GM12878 (cell line): ENCODE measurements around the gene INSC.

Experiments used
- CHD1 ChIP-seq: IDR thresholded peaks from 2 replicates; pipeline ENCODE4 v1.6.1; 2012; ENCODE audit warnings: low read depth, low read length, improper control_type of control experiment
- EP300 ChIP-seq, 2 experiments: fragments of 150-350 bp in 1 of 2; IDR thresholded peaks; 2 replicates each; pipeline ENCODE4 v1.6.1; 2011 to 2012; ENCODE audit warnings: low read depth in 2 of 2, low read length in 2 of 2, borderline replicate concordance in 1 of 2, improper control_type of control experiment in 1 of 2, inconsistent platforms in 1 of 2; ENCODE audit not compliant: control insufficient read depth in 1 of 2
- ETV6 ChIP-seq, 2 experiments: fragments of 450-650 bp in 1 of 2; IDR thresholded peaks in 1 of 2; conservative IDR thresholded peaks in 1 of 2; 2 replicates each; pipeline ENCODE4 v1.6.1; 2014; ENCODE audit warnings: antibody characterized with exemption in 1 of 2, borderline replicate concordance in 1 of 2, low read depth in 1 of 2, mild to moderate bottlenecking in 1 of 2, moderate library complexity in 1 of 2
- EZH2 ChIP-seq: IDR thresholded peaks from 2 replicates; pipeline ENCODE4 v1.6.1; 2012; ENCODE audit warnings: low read depth, mild to moderate bottlenecking, control low read depth, inconsistent platforms, low read length, borderline replicate concordance; ENCODE audit not compliant: control insufficient read depth
- FOXM1 ChIP-seq: IDR thresholded peaks from 2 replicates; pipeline ENCODE4 v1.6.1; 2012; ENCODE audit warnings: low read depth, mild to moderate bottlenecking, inconsistent platforms, low read length, moderate library complexity
- MYC ChIP-seq: IDR thresholded peaks from 2 replicates; pipeline ENCODE4 v1.6.1; 2011; ENCODE audit warnings: mild to moderate bottlenecking, low read length, moderate library complexity, inconsistent platforms; ENCODE audit not compliant: insufficient read depth, insufficient replicate concordance, insufficient read length, severe bottlenecking
- POLR2A ChIP-seq: IDR thresholded peaks from 2 replicates; pipeline ENCODE4 v1.6.1; 2011; ENCODE audit warnings: low read depth, mild to moderate bottlenecking, low read length
- POLR2AphosphoS2 ChIP-seq: IDR thresholded peaks from 2 replicates; pipeline ENCODE4 v1.6.1; 2011; ENCODE audit warnings: low read depth, mild to moderate bottlenecking, low read length, improper control_type of control experiment, moderate library complexity
- RCOR1 ChIP-seq: conservative IDR thresholded peaks from 2 replicates; pipeline ENCODE4 v1.6.1; 2012; ENCODE audit warnings: low read depth, low read length, improper control_type of control experiment
- SMAD5 ChIP-seq: IDR thresholded peaks from 2 replicates; pipeline ENCODE4 v1.6.1; 2016; ENCODE audit warnings: antibody characterized with exemption, low read depth
- SRF ChIP-seq, 2 experiments: IDR thresholded peaks; 2 replicates each; pipeline ENCODE4 v1.6.1; 2011; ENCODE audit warnings: low read depth in 2 of 2, low read length in 2 of 2, mild to moderate bottlenecking in 1 of 2, moderate library complexity in 1 of 2
- USF2 ChIP-seq: IDR thresholded peaks from 2 replicates; pipeline ENCODE4 v1.6.1; 2011; ENCODE audit warnings: low read depth, low read length, improper control_type of control experiment, borderline replicate concordance
- YY1 ChIP-seq: IDR thresholded peaks from 2 replicates; pipeline ENCODE4 v1.6.1; 2011; ENCODE audit warnings: low read depth, mild to moderate bottlenecking, low read length
- TF ChIP-seq, protein P1 (sequence below), 3 experiments: IDR thresholded peaks in 2 of 3; conservative IDR thresholded peaks in 1 of 3; 2 replicates each; pipeline ENCODE4 v1.5.1; 2011; ENCODE audit warnings: low read depth in 3 of 3, low read length in 3 of 3, mild to moderate bottlenecking in 3 of 3, control low read depth in 2 of 3, moderate library complexity in 2 of 3, inconsistent platforms in 1 of 3, mixed read lengths in 1 of 3; ENCODE audit not compliant: control insufficient read depth in 2 of 3, insufficient read depth in 1 of 3; ENCODE audit errors: extremely low read depth in 1 of 3

- TF ChIP-seq CHD1: no peak
- no peak for TF ChIP-seq SMAD5
- TF ChIP-seq POLR2A: no peak
- TF ChIP-seq, protein P1, sequence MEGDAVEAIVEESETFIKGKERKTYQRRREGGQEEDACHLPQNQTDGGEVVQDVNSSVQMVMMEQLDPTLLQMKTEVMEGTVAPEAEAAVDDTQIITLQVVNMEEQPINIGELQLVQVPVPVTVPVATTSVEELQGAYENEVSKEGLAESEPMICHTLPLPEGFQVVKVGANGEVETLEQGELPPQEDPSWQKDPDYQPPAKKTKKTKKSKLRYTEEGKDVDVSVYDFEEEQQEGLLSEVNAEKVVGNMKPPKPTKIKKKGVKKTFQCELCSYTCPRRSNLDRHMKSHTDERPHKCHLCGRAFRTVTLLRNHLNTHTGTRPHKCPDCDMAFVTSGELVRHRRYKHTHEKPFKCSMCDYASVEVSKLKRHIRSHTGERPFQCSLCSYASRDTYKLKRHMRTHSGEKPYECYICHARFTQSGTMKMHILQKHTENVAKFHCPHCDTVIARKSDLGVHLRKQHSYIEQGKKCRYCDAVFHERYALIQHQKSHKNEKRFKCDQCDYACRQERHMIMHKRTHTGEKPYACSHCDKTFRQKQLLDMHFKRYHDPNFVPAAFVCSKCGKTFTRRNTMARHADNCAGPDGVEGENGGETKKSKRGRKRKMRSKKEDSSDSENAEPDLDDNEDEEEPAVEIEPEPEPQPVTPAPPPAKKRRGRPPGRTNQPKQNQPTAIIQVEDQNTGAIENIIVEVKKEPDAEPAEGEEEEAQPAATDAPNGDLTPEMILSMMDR (IDR thresholded peaks at IDR 0.05 in 2 of 3, conservative IDR thresholded peaks at IDR 0.05 in 1 of 3; ENCODE audit: control insufficient read depth in 2 of 3, extremely low read depth in 1 of 3, insufficient read depth in 1 of 3, low read depth in 3 of 3, low read length in 3 of 3): no peak
- no peak for TF ChIP-seq EP300 (IDR thresholded peaks at IDR 0.05; ENCODE audit: borderline replicate concordance in 1 of 2, control insufficient read depth in 1 of 2, low read depth in 2 of 2, low read length in 2 of 2)
- no peak for TF ChIP-seq EZH2
- no peak for TF ChIP-seq MYC
- TF ChIP-seq FOXM1: no peak
- no peak for TF ChIP-seq SRF (IDR thresholded peaks at IDR 0.05; ENCODE audit: low read depth in 2 of 2, low read length in 2 of 2)
- TF ChIP-seq YY1: no peak
- no peak for TF ChIP-seq RCOR1
- no peak for TF ChIP-seq ETV6 (conservative IDR thresholded peaks at IDR 0.05 in 1 of 2, IDR thresholded peaks at IDR 0.05 in 1 of 2; ENCODE audit: borderline replicate concordance in 1 of 2, low read depth in 1 of 2)
- no peak for TF ChIP-seq USF2
- TF ChIP-seq POLR2AphosphoS2: no peak
Observed at GRCh38 chr11:15163136-15163535, 48.4 kb downstream of the INSC start.
